HG02571 (cell line): ENCODE measurements around the gene EFL1.

ENCODE experiments used
- ATAC-seq: cut with Tn5 transposase; IDR thresholded peaks from one replicate; pipeline ENCODE4 v1.9.1; 2021; ENCODE audit warnings: mild to moderate bottlenecking, moderate library complexity; ENCODE audit not compliant: unreplicated experiment

The EFL1 gene

GRCh38 chr15:82093325-82093724, 169.2 kb downstream of the EFL1 start:
- ATAC-seq = no peak

- ATAC-seq = no peak
Observed at GRCh38 chr15:82091636-82092140, 170.8 kb downstream of the EFL1 start.

- ATAC-seq = no peak
Observed at GRCh38 chr15:82086243-82086995, 176.1 kb downstream of the EFL1 start.

- ATAC-seq = no peak
Observed at GRCh38 chr15:82081914-82082762, 180.4 kb downstream of the EFL1 start.

GRCh38 chr15:82080774-82081173, 181.8 kb downstream of the EFL1 start:
- no peak for ATAC-seq
